WTC11 (cell line): ENCODE results near the gene MBNL1. TPM values are rescaled to one million over a fixed set of nuclear protein-coding genes. Genes with fewer than 3 reads are reported as not detected.

ENCODE experiments used
- ATAC-seq: fragments of 200-7000 bp; cut with Tn5 transposase; 2 replicates; pipeline ENCODE4 v1.10.0; 2021; ENCODE audit warnings: mild to moderate bottlenecking, moderate library complexity
- CTCF ChIA-PET: fragments of 300-600 bp; sonication (Branson Sonifier 250); formaldehyde crosslinking; loops from one replicate; lab custom pipeline; 2021; ENCODE audit warnings: antibody characterized with exemption; lab: Charles Lee
- POLR2A ChIA-PET: fragments of 350-600 bp; sonication (Branson Sonifier 250); formaldehyde crosslinking; loops from one replicate; lab custom pipeline; 2021; ENCODE audit warnings: antibody characterized with exemption; lab: Charles Lee
- DNase-seq: peaks from one replicate; pipeline ENCODE4 v3.0.0; 2021; ENCODE audit warnings: low spot score
- H3K27ac Mint-ChIP-seq: 2 replicates; pipeline ENCODE4 v1.8.0; 2021; ENCODE audit warnings: mixed read lengths
- H3K27me3 Mint-ChIP-seq: 2 replicates; pipeline ENCODE4 v1.8.0; 2021; ENCODE audit warnings: low read depth, mild to moderate bottlenecking, moderate library complexity, mixed read lengths
- H3K36me3 Mint-ChIP-seq: 2 replicates; pipeline ENCODE4 v1.8.0; 2021; ENCODE audit warnings: mixed read lengths
- H3K4me1 Mint-ChIP-seq: 2 replicates; pipeline ENCODE4 v1.8.0; 2022; ENCODE audit warnings: mixed read lengths
- H3K4me3 Mint-ChIP-seq: 2 replicates; pipeline ENCODE4 v1.8.0; 2021; ENCODE audit warnings: mild to moderate bottlenecking, moderate library complexity, mixed read lengths
- H3K9me3 Mint-ChIP-seq: 2 replicates; pipeline ENCODE4 v1.8.0; 2021; ENCODE audit warnings: mixed read lengths
- ATF1 ChIP-seq: sonication (generic); formaldehyde crosslinking; IDR thresholded peaks from 2 replicates; pipeline ENCODE4 v1.8.1; 2023; ENCODE audit warnings: mild to moderate bottlenecking, moderate library complexity, missing genetic modification reagents
- CREB1 ChIP-seq: sonication (generic); formaldehyde crosslinking; IDR thresholded peaks from 2 replicates; pipeline ENCODE4 v1.8.0; 2023; ENCODE audit warnings: mild to moderate bottlenecking, missing genetic modification reagents
- ELF4 ChIP-seq: sonication (generic); formaldehyde crosslinking; IDR thresholded peaks from 2 replicates; pipeline ENCODE4 v1.8.1; 2022; ENCODE audit warnings: low read depth, mild to moderate bottlenecking, moderate library complexity, missing genetic modification reagents
- GABPB1 ChIP-seq: sonication (generic); formaldehyde crosslinking; IDR thresholded peaks from 2 replicates; pipeline ENCODE4 v1.8.1; 2023; ENCODE audit warnings: mild to moderate bottlenecking, missing genetic modification reagents
- NR2C2 ChIP-seq: sonication (generic); formaldehyde crosslinking; IDR thresholded peaks from 2 replicates; pipeline ENCODE4 v1.8.0; 2022; ENCODE audit warnings: mild to moderate bottlenecking, missing genetic modification reagents
- TP53 ChIP-seq: sonication (generic); formaldehyde crosslinking; IDR thresholded peaks from 2 replicates; pipeline ENCODE4 v1.8.1; 2023; ENCODE audit warnings: mild to moderate bottlenecking, missing genetic modification reagents
- total RNA-seq: library from RNA; stranded (reverse); gene quantifications from 3 replicates; pipeline ENCODE4 v1.2.3, GENCODE V29; 2021
- TF ChIP-seq, protein P1 (sequence below): sonication (generic); formaldehyde crosslinking; conservative IDR thresholded peaks from 2 replicates; pipeline ENCODE4 v1.8.1; 2023; ENCODE audit warnings: mild to moderate bottlenecking, low read depth, missing genetic modification reagents, moderate library complexity
- TF ChIP-seq, protein P2 (sequence below): sonication (generic); formaldehyde crosslinking; IDR thresholded peaks from 2 replicates; pipeline ENCODE4 v1.8.0; 2022; ENCODE audit warnings: mild to moderate bottlenecking, missing genetic modification reagents
- TF ChIP-seq, protein P3 (sequence below): sonication (generic); formaldehyde crosslinking; IDR thresholded peaks from 2 replicates; pipeline ENCODE4 v1.8.1; 2023; ENCODE audit warnings: mild to moderate bottlenecking, moderate library complexity, missing genetic modification reagents
- TF ChIP-seq, protein P4 (sequence below): sonication (generic); formaldehyde crosslinking; IDR thresholded peaks from 2 replicates; pipeline ENCODE4 v1.8.0; 2023; ENCODE audit warnings: missing genetic modification reagents
- TF ChIP-seq, protein P5 (sequence below): sonication (generic); formaldehyde crosslinking; IDR thresholded peaks from 2 replicates; pipeline ENCODE4 v1.8.0; 2022; ENCODE audit warnings: missing genetic modification reagents
- TF ChIP-seq, protein P6 (sequence below): sonication (generic); formaldehyde crosslinking; IDR thresholded peaks from 2 replicates; pipeline ENCODE4 v1.8.1; 2022; ENCODE audit warnings: missing genetic modification reagents, borderline replicate concordance

MBNL1 gene
- total RNA-seq, 1 experiment from 2014 or later, result 20.4 TPM

DNA sequence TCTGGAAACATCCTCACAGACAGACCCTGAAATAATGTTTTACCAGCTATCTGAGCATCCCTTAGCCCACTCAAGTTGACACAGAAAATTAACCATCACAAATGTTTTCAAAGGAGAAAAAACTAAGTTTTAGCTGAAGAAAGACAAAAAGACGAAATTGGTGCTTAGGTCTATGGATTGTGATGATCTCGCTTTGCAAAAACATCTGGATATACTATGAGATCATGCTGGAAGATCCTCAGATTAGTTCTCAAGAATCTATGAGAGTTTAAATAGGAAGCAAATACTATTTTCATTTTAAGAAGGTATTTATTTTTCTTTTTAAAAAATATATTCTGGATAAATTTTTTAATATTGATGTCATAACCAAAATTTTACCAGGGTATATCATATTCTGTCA, 42.6 kb upstream of the MBNL1 start:
- no peaks in the 10 kb centered on the region for H3K9me3 Mint-ChIP-seq
- ATAC-seq (no peak), DNase-seq (no peak)
- TF ChIP-seq GABPB1 (CRISPR knock-in tag) (no peak), ELF4 (CRISPR knock-in tag) (no peak), NR2C2 (no peak)
- TF ChIP-seq, protein P1, sequence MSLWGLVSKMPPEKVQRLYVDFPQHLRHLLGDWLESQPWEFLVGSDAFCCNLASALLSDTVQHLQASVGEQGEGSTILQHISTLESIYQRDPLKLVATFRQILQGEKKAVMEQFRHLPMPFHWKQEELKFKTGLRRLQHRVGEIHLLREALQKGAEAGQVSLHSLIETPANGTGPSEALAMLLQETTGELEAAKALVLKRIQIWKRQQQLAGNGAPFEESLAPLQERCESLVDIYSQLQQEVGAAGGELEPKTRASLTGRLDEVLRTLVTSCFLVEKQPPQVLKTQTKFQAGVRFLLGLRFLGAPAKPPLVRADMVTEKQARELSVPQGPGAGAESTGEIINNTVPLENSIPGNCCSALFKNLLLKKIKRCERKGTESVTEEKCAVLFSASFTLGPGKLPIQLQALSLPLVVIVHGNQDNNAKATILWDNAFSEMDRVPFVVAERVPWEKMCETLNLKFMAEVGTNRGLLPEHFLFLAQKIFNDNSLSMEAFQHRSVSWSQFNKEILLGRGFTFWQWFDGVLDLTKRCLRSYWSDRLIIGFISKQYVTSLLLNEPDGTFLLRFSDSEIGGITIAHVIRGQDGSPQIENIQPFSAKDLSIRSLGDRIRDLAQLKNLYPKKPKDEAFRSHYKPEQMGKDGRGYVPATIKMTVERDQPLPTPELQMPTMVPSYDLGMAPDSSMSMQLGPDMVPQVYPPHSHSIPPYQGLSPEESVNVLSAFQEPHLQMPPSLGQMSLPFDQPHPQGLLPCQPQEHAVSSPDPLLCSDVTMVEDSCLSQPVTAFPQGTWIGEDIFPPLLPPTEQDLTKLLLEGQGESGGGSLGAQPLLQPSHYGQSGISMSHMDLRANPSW (CRISPR knock-in tag), result no peak
- TF ChIP-seq, protein P2, sequence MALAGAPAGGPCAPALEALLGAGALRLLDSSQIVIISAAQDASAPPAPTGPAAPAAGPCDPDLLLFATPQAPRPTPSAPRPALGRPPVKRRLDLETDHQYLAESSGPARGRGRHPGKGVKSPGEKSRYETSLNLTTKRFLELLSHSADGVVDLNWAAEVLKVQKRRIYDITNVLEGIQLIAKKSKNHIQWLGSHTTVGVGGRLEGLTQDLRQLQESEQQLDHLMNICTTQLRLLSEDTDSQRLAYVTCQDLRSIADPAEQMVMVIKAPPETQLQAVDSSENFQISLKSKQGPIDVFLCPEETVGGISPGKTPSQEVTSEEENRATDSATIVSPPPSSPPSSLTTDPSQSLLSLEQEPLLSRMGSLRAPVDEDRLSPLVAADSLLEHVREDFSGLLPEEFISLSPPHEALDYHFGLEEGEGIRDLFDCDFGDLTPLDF, result no peak
- TF ChIP-seq, protein P3, sequence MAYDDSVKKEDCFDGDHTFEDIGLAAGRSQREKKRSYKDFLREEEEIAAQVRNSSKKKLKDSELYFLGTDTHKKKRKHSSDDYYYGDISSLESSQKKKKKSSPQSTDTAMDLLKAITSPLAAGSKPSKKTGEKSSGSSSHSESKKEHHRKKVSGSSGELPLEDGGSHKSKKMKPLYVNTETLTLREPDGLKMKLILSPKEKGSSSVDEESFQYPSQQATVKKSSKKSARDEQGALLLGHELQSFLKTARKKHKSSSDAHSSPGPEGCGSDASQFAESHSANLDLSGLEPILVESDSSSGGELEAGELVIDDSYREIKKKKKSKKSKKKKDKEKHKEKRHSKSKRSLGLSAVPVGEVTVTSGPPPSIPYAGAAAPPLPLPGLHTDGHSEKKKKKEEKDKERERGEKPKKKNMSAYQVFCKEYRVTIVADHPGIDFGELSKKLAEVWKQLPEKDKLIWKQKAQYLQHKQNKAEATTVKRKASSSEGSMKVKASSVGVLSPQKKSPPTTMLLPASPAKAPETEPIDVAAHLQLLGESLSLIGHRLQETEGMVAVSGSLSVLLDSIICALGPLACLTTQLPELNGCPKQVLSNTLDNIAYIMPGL (CRISPR knock-in tag), result no peak
- no peaks in the 10 kb centered on the region for H3K36me3 Mint-ChIP-seq
- no peak overlapping the region for H3K4me3 Mint-ChIP-seq
- no peaks in the 10 kb centered on the region for H3K27me3 Mint-ChIP-seq
- CTCF ChIA-PET, result no interaction called here
- no peaks in the 10 kb centered on the region for H3K4me1 Mint-ChIP-seq
- POLR2A ChIA-PET, result no interaction called here
- no peak overlapping the region for H3K27ac Mint-ChIP-seq

DNA sequence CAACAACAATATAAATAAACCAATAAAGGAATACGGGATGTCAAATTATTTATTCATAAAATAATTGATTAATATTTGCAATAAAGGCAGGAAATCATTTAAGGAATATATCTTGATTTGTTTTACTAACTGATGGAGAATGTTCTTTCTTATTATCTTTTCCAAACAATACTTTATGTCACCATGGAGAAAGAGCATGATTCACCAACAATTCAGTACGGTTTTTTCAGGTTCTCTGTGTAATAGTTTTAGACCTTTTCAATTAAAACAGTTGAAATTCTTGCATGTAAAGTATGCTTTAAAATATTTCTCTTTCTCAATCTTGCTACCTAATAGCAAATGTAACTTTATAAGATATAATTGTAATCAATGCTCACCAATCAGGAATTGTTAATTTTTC, 41.7 kb upstream of the MBNL1 start:
- no peaks in the 10 kb centered on the region for H3K4me1 Mint-ChIP-seq
- no peak overlapping the region for H3K27ac Mint-ChIP-seq
- H3K4me3 Mint-ChIP-seq, result no peak overlapping the region
- ATAC-seq, result no peak
- POLR2A ChIA-PET, result no interaction called here
- H3K36me3 Mint-ChIP-seq, result no peaks in the 10 kb centered on the region
- H3K9me3 Mint-ChIP-seq, result no peaks in the 10 kb centered on the region
- H3K27me3 Mint-ChIP-seq, result no peaks in the 10 kb centered on the region
- CTCF ChIA-PET, result no interaction called here
- TF ChIP-seq, protein P2, result no peak
- TF ChIP-seq, protein P4, sequence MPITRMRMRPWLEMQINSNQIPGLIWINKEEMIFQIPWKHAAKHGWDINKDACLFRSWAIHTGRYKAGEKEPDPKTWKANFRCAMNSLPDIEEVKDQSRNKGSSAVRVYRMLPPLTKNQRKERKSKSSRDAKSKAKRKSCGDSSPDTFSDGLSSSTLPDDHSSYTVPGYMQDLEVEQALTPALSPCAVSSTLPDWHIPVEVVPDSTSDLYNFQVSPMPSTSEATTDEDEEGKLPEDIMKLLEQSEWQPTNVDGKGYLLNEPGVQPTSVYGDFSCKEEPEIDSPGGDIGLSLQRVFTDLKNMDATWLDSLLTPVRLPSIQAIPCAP (CRISPR knock-in tag), result no peak
- TF ChIP-seq TP53 (CRISPR knock-in tag), result no peak
- no peak for TF ChIP-seq CREB1 (CRISPR knock-in tag)
- TF ChIP-seq, protein P5, sequence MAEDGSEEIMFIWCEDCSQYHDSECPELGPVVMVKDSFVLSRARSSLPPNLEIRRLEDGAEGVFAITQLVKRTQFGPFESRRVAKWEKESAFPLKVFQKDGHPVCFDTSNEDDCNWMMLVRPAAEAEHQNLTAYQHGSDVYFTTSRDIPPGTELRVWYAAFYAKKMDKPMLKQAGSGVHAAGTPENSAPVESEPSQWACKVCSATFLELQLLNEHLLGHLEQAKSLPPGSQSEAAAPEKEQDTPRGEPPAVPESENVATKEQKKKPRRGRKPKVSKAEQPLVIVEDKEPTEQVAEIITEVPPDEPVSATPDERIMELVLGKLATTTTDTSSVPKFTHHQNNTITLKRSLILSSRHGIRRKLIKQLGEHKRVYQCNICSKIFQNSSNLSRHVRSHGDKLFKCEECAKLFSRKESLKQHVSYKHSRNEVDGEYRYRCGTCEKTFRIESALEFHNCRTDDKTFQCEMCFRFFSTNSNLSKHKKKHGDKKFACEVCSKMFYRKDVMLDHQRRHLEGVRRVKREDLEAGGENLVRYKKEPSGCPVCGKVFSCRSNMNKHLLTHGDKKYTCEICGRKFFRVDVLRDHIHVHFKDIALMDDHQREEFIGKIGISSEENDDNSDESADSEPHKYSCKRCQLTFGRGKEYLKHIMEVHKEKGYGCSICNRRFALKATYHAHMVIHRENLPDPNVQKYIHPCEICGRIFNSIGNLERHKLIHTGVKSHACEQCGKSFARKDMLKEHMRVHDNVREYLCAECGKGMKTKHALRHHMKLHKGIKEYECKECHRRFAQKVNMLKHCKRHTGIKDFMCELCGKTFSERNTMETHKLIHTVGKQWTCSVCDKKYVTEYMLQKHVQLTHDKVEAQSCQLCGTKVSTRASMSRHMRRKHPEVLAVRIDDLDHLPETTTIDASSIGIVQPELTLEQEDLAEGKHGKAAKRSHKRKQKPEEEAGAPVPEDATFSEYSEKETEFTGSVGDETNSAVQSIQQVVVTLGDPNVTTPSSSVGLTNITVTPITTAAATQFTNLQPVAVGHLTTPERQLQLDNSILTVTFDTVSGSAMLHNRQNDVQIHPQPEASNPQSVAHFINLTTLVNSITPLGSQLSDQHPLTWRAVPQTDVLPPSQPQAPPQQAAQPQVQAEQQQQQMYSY, result no peak
- TF ChIP-seq, protein P6, sequence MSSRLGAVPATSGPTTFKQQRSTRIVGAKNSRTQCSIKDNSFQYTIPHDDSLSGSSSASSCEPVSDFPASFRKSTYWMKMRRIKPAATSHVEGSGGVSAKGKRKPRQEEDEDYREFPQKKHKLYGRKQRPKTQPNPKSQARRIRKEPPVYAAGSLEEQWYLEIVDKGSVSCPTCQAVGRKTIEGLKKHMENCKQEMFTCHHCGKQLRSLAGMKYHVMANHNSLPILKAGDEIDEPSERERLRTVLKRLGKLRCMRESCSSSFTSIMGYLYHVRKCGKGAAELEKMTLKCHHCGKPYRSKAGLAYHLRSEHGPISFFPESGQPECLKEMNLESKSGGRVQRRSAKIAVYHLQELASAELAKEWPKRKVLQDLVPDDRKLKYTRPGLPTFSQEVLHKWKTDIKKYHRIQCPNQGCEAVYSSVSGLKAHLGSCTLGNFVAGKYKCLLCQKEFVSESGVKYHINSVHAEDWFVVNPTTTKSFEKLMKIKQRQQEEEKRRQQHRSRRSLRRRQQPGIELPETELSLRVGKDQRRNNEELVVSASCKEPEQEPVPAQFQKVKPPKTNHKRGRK (CRISPR knock-in tag), result no peak
- TF ChIP-seq ATF1 (CRISPR knock-in tag), result no peak
- DNase-seq, result no peak
